Adipocyte (in vitro differentiated cells): ENCODE results near the gene NPTXR.

Experiments
- DNase-seq: peaks from one replicate; pipeline ENCODE4 v3.0.0-alpha.2; 2015; ENCODE audit warnings: low read depth
- H3K27me3 ChIP-seq: replicated peaks from 2 replicates; pipeline ENCODE4 v1.7.0; 2013; ENCODE audit warnings: mild to moderate bottlenecking, low read length, moderate library complexity; ENCODE audit not compliant: control insufficient read depth, insufficient read depth
- H3K36me3 ChIP-seq: 2 replicates; pipeline ENCODE4 v1.7.0; 2013; ENCODE audit warnings: low read length, mild to moderate bottlenecking, moderate library complexity; ENCODE audit not compliant: control insufficient read depth, insufficient read depth, severe bottlenecking
- H3K4me1 ChIP-seq: 2 replicates; pipeline ENCODE4 v1.7.0; 2013; ENCODE audit warnings: mild to moderate bottlenecking, low read length, moderate library complexity; ENCODE audit not compliant: control insufficient read depth, insufficient read depth
- H3K4me3 ChIP-seq: 2 replicates; pipeline ENCODE4 v1.7.0; 2013; ENCODE audit warnings: mild to moderate bottlenecking, low read length, moderate library complexity
- H3K9ac ChIP-seq: 2 replicates; pipeline ENCODE4 v1.7.0; 2013; ENCODE audit warnings: mild to moderate bottlenecking, low read length, moderate library complexity
- H3K9me3 ChIP-seq: 2 replicates; pipeline ENCODE4 v1.7.0; 2013; ENCODE audit warnings: mild to moderate bottlenecking, low read length, moderate library complexity; ENCODE audit not compliant: control insufficient read depth

NPTXR gene

GRCh38 chr22:38774496-38775166, 69.2 kb downstream of the NPTXR start:
- no peaks in the 10 kb centered on the region for H3K27me3 ChIP-seq
- peaks cover 9% of the 10 kb centered on the region for H3K4me1 ChIP-seq
- H3K4me3 ChIP-seq: no peak overlapping the region
- peaks cover 6% of the 10 kb centered on the region for H3K36me3 ChIP-seq
- no peak for DNase-seq
- H3K9ac ChIP-seq: no peak overlapping the region
- no peaks in the 10 kb centered on the region for H3K9me3 ChIP-seq

DNA sequence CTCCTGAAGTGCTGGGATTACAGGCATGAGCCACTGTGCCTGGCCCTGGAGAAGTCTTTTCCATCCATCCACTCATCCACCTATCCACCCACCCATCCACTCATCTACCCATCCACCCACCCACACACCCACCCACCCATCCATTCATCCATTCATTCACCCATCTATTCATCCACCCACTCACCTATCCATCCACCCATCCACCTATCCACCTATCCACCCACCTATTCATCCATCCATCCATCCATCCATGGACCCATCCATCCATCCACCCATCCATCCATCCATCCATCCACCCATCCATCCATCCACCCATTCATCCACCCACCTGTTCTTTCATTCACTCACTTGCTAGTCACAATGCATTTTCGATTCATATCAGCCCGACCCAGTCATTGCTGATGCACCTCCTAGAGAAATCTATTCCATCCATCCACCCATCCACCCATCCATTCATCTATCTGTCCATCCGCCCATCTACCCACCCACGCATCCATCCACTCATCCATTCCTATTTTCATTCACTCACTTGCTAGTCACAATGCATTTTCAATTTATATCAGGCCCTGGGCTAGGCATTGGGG, 70.4 kb downstream of the NPTXR start:
- no peak overlapping the region for H3K4me3 ChIP-seq
- DNase-seq: no peak

GRCh38 chr22:38772623-38772873, 71.3 kb downstream of the NPTXR start:
- Histone ChIP-seq H3K4me1 (peaks cover 9% of the 10 kb centered on the region), H3K9me3 (no peaks in the 10 kb centered on the region), H3K27me3 (no peaks in the 10 kb centered on the region), H3K9ac (peak overlapping the region; percentile 14), H3K36me3 (no peaks in the 10 kb centered on the region), H3K4me3 (no peak overlapping the region)
- DNase-seq: no peak

More for the DNA sequence above, 70.4 kb downstream of the NPTXR start:
- peaks cover 9% of the 10 kb centered on the region for H3K4me1 ChIP-seq
- H3K36me3 ChIP-seq: no peaks in the 10 kb centered on the region
- H3K27me3 ChIP-seq: no peaks in the 10 kb centered on the region
- no peak overlapping the region for H3K9ac ChIP-seq
- no peaks in the 10 kb centered on the region for H3K9me3 ChIP-seq

DNA sequence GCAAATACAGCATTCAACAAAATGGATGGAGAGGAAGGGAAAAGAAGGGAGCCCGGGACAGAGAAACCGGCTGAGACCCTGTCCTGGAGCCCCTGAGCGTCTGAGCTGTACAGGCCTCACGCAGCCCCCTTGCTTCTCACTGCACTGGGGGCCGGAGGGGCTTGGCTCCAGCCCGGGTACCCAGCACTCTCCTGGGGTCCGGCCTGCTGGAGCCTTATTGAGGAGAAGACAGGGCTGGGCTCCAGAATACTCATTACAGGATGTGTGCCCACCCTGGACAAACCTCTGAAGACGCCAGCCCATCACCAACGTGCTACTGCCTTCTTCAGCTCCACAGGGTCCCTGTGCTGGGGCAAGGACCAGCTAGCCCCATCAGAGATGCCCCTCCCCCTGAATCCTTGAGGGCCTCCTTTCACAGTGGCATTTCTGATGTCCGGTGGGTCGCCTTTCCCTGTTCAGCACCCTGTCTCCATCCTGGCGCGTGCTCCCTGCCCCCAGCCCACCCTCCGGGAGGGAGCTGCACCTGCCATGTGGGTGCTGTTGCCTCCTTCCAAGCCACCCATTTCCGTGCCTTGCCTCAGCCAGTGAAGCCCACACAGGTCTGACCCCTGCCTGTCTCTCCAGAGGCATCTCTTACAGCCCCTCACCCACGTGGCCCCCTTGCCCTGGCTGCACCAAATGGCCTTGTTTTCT, 73.4 kb downstream of the NPTXR start:
- DNase-seq: no peak
- no peaks in the 10 kb centered on the region for H3K27me3 ChIP-seq
- no peaks in the 10 kb centered on the region for H3K36me3 ChIP-seq
- no peaks in the 10 kb centered on the region for H3K9me3 ChIP-seq
- peaks cover 9% of the 10 kb centered on the region for H3K4me1 ChIP-seq
- H3K4me3 ChIP-seq: no peak overlapping the region
- no peak overlapping the region for H3K9ac ChIP-seq
